NCI-H1694 treated with DMSO at 0.1 percent for 48 hours (cell line): ENCODE measurements around the gene DLG2.
"Not testable (repeated sequence)": the region's sequence is repeated elsewhere in the genome, so short reads cannot be mapped to it uniquely, and the experiment has no call there.

Experiments used
- DNase-seq: peaks from one replicate; lab custom pipeline; 2025; lab: John Stamatoyannopoulos, UW

Gene DLG2

GRCh38 chr11:85316967-85317366 lies 310.2 kb downstream of the DLG2 start:
- no peak for DNase-seq

DNA sequence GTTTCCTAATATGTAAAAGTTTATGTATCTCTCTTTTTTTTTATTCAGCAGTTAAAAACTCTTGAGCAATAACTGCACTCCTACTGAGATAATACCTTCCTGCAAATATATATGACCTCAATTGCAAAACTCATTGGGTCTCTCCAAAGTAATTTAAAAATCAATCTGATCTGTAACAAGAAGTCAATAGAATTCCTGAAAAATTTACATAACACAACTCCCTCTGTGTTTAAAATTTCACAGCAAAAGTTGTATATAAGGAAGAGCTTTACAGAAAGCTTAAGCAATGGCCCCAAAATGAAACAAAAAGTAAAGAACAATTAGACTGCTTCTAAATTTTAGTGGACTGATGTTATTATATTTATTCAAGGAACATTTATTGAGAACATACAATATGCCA lies 313.4 kb downstream of the DLG2 start:
- DNase-seq, result no peak

GRCh38 chr11:85310479-85310878 lies 316.7 kb downstream of the DLG2 start:
- DNase-seq, result no peak

DNA sequence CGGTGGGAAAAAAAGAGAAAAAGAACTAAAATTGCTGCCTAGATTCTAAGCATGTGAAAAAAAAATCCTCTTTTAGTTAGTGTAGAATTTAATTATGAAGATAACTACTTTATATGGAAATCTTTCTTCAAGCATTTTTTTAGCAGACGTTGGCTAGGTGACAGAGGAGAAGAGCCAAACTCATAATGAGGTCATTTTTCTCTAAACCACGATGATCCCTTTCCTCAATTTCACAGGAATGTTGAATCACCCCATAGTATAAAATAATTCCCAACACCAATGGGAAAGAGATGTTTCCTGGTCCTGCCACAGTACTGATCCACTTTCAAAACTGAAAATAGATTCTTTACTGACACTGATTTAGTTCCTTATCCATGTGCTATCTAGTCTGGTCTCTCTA lies 319.8 kb downstream of the DLG2 start:
- DNase-seq, result no peak

DNA sequence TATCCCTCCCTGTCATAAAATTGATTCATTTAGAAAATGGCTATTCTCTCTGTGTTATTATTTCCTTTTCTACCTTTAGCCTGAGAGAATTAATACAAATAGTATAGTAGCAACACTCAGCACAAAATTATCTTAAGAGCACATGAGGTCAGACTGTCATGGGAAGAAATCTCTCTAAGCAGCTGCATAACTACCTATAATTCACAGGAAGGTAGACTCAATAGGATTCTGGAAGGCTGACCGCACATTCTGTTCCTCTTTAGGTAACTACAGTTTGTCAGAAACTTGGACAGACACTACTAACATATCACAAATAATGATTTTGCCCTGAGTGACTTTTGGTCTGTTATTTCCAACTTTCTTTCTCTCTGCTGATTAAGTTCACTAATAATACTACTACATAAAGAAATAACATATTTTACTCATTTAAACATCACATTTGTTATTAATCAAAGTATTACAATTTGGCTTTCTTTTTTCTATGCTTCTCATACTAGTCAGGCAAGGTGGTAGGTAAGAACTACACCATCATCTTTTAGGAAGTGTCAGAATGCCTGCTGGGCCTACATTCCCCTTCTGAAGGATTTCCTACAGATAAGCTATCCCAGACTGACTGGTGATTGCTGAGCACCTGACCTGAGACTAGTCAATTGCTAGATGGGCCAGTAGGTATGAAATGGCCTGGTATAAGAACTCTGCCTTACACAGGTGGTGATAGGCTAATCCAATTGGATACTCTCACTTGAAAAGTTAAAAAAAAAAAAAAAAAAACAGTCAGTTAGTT lies 325.1 kb downstream of the DLG2 start:
- no peak for DNase-seq

DNA sequence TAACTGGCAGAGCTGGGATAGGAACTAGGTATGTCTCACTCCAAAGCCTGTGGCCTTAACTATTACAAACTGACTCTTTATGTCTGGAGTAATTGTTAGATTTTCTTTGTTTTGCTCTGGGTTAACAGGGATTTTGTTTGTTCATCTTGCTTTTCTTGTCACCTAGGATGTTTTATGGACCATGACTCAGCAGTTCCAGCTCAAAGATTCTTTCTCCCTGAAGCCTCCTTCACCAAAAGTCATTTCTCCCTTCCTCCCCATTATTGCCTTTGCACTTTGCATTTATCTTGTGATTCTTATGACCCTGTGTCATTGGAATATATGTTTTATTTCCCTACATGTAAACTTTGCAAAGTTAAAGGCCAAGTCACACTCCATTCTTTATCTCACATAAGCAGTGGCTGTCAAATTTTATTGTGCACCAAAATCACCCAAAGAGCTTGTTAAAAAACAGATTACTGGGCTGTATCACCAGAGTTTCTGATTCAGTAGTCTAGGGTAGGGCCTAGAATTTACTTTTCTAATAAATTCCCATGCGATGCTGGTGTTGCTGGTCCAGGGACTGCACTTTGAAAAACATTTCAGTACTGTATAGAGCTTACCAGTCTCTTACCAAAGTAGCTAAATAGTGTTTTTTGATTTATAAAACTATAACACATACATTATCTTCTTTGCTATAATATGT lies 327.7 kb downstream of the DLG2 start:
- no peak for DNase-seq

DNA sequence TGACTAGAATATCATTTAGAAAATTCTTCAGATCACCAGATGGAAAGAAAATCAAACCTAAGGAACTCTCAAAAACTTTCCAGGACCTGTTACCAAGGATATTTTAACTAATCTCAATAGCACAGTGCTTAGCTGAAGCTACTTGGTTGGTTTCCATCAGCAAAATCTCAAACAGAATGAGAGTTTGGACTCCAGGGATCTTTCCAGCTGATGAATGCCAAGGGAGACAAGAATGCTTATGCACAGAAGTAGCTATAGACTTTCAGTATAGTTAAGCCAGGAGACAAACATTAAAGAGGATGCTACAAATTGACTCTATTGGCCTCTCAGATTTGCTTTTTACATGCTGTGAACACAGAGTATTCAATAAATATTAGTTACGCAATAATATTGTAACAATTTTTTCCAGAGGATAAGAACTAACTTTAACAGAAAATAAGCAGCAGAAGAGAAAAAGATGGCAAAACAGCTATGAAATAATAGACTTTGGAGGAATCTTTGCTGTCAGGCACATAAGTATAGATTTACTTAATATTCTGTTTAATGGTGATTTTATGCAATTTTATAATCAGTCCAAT lies 331.4 kb downstream of the DLG2 start:
- DNase-seq, result no peak

DNA sequence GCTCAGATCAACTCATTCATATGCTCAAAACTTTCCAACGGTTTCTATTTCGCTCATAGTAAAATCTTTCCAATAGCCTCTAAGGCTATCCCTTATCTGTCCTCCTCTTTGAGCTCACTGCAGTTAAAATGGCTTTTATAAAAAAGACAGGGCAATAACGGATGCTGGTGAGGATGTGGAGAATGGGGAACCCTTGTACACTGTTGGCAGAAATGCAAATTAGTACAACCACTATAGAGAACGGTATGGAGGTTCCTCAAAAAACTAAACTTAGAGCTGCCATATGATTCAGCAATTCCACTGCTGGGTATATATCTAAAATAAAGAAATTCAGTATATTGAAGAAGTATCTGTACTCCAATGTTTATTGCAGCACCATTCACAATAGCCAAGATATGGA lies 345.6 kb downstream of the DLG2 start:
- DNase-seq, result no peak

DNA sequence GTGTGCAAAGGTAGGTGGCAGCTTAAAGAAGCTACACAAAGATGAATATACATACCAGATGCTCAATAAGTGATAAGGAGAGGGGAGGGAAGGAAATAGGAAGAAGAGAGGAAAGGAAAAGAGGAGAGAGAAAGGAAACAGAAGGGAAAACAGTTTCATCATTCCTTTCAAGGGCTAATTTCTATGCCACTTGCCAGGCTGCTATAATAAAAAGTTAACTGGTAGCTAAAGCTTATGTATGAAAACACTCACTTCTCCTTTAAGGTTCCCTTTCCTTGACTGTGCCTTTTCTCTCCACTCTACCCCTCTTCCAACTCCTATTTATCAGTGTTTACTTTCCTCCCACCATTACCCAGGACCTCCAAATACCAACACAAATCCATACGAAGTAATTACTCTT lies 347.9 kb downstream of the DLG2 start:
- no peak for DNase-seq

DNA sequence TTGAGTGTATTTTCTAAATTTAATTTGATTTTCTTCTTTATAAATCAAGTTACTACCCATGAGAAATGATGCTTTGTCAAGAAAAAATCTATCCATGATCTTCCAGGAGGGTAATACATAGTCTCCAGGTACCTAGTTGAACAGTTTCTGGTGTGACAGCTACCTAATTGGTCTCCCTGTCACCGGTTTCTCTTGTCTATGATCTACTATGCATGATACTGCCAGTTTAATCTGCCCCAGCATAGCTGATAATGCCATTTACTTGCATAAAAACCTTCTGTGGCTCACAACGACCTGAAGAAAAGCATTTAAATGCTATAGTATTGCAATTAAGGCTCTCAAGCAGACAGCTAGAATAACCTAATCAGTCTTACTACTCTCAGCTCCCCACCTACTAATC lies 349.5 kb downstream of the DLG2 start:
- DNase-seq, result no peak

GRCh38 chr11:85276332-85276731 lies 350.8 kb downstream of the DLG2 start:
- no peak for DNase-seq

DNA sequence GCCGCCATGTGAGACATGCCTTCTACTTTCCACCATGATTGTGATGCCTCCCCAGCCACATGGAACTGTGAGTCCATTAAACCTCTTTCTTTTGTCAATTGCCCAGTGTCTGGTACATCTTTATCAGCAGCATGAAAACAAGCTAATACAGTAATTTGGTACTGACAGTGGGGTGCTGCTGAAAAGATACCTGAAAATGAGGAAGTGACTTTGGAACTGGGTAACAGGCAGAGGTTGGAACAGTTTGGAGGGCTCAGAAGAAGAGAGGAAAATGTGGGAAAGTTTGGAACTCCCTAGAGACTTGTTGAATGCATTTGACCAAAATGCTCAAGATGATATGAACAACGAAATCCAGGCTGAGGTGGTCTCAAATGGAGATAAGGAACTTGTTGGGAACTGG lies 356.8 kb downstream of the DLG2 start:
- not testable (repeated sequence) for DNase-seq

- DNase-seq, result no peak
Measured at GRCh38 chr11:85269109-85269508, 358.0 kb downstream of the DLG2 start.

DNA sequence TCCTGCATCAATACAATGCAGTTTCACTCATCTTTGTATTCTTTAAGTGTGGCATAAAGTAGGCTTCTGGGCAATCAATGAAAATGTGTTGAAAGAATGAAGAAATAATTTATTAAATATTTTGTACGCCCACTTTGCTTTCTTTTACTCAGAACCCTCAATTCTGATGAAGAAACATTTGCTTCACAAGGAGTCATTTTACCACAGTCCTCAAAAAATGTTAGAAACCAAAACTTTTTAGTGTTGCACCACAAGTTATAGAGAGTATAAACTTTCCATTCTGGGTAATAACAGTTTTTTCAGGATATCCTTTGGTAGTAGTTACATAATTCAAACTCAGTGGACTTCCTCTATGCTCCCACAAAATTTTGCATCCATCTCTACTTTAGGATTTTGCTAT lies 360.5 kb downstream of the DLG2 start:
- no peak for DNase-seq

- DNase-seq, result no peak
Measured at GRCh38 chr11:85263328-85263727, 363.8 kb downstream of the DLG2 start.

DNA sequence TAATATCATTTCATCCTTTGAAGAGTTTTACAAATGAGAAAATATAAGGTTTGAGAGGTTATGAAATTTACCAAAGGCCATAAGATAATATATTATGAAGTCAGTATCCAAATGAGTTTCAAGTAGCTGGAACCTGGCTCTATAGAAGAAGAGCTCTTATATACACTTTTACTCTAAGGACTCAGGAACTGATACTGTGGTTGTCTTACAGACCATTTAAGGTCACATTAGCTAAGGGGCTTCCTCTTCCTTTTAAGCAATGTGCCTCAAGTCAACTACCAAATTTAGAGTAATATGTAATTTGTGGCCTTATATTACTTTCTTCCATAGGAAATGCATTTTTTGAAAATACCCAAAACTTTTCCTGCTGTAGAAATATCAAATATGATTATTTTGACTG lies 369.3 kb downstream of the DLG2 start:
- DNase-seq, result no peak

GRCh38 chr11:85256433-85256832 lies 370.7 kb downstream of the DLG2 start:
- DNase-seq, result no peak

DNA sequence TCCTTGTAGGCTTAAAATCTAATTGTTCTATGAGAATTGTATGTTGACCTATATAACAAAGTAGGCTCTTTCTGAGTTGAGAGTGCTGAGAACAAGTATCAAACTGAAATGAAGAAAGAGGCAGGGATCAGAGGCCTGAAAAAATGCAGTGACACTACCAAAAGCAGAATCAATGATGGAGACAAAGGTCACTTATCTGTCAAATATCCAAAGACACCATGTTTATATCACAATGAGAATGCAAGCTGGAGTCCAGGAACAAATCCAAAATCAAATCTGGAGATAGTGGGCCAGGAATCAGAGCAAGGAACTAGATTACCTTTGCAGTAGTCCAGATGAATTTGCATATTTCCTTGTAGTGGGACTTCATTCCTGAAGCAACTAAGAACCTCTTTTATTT lies 377.7 kb downstream of the DLG2 start:
- DNase-seq, result no peak

- DNase-seq, result no peak
Measured at GRCh38 chr11:85247797-85248196, 379.3 kb downstream of the DLG2 start.

- no peak for DNase-seq
Measured at GRCh38 chr11:85238906-85239305, 388.2 kb downstream of the DLG2 start.

- not testable (repeated sequence) for DNase-seq
Measured at GRCh38 chr11:85238038-85238437, 389.1 kb downstream of the DLG2 start.

DNA sequence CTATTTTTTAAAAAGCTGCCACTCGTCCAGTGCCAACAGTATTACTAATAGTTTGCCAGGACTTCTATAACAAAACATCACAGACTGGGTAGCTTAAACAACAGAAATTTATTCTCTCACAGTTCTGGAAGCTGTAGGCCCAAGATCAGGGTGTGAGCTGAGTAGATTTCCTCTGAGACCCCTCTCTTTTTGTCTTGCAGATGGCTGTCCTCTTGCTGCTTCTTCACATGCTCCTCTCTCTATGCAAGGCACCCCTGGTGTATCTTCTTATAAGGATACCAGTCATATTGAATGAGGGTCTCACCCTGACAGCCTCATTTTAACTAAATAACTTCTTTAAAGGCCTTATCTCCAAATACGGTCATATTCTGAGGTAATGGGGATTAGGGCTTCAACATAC lies 390.9 kb downstream of the DLG2 start:
- DNase-seq, result no peak

- DNase-seq, result no peak
Measured at GRCh38 chr11:85232559-85232958, 394.6 kb downstream of the DLG2 start.
